A204.1 (cell line): ENCODE measurements around the gene LRRTM2.

ENCODE experiments used
- FAIRE-seq: peaks from 2 replicates; lab custom pipeline; 2012; peaks lifted over from hg19 to GRCh38; lab: Jason Lieb, UNC

LRRTM2 gene

DNA sequence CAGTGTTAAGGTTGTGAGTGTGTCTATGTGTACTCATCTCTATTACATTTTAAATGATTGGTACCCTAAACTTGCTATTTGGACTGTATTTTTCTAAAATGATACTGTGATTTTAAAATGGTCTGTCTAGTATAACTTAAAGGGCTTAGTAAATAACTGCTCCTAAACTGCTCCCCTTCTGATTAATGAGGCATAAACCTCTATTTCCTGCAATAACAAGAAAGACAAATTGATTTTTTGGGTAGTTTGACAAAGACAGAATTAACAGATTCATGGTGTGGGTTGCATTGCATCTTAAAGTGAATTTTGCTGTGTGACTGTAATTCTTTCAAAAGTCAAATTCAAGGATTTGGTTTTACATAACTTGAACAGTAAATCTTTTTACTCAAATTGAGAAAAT, 8.1 kb upstream of the LRRTM2 start:
- FAIRE-seq = no peak

DNA sequence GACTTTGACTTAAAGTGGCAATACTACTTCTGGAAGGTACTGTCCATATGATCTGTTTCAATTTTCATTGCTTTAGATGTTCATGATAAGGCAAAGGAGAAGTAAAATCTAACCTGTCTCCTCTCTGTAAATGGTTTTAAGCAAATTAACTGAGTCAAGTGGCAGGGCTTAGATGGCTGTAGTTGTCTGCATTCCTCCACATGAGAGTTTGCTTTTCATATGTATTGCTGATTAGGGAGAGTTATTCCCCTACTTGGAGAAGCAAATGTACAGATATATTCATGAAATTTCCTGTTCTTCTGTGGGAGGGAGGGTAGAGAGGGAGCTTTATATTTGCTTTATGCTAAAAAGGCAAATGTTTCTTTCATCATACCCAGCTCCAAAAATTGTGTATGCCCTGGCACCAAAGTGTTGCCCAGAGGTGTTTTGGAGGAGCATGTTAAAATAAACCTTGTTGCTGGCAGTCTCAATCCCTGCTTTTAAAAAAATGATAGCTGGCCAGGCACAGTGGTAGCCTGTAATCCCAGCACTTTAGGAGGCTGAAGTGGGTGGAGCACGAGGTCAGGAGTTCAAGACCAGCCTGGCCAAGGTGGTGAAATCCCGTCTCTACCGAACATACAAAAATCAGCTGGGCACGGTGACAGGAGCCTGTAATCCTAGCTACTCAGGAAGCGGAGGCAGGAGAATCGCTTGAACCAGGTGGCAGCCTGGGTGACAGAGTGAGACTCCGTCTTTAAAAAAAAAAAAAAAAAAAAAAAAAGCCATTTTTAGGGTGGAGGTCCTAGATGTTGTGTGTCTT, 3.5 kb upstream of the LRRTM2 start:
- FAIRE-seq = no peak

DNA sequence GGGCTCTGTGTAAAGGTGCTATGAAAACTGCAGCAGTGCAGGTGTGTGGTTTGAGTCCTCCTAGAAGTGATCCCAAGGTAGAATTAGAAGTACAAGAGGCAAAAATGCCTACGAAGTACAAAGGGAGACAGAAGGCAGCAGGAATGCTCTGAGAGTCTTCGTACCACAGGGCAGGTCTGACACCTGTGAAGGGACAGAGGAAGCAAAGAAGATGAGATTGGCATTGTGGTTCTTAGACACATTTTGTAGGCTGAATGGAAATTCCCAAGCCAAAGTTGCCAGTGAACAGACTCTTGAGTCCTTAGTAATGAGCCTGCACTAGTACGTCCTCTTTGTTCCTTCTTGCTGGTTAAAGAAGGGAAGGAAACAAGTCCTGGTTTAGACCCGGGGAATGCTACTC, 1.7 kb upstream of the LRRTM2 start:
- no peak for FAIRE-seq

DNA sequence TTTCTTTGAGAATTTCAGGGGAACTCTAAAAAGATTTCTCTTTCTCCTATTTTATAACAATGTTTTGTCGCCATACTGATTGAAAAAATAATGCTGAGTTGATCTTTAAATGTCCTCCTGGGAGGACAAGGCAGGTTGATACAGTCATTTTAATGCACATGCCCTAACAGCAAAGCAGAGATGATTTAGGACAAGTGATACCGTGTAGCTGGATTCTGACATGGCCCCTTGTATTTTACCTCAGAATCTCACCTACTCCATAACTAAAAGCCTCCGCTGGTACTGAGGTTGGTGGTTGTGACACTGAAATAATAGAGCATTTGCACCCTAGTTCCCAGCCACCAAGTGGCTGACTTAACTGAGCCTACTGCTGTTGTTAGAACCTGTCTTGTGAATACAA, 811 bp upstream of the LRRTM2 start:
- FAIRE-seq = no peak

DNA sequence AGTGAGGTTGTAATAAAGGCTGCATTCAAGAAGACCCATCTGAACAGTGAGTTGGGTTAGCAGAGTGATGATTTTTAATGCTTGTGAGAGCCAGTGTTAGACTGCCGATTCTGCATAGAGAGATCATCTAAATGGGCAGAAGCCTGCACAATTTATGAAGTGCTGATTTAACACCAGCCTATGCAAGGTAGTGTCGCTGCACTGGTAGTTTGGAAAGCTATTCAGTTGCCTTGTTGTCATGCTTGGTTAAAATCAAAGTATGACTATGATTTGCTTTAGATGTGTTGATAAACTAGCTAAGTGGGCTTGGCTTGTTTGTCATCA, 379 bp upstream of the LRRTM2 start:
- no peak for FAIRE-seq

DNA sequence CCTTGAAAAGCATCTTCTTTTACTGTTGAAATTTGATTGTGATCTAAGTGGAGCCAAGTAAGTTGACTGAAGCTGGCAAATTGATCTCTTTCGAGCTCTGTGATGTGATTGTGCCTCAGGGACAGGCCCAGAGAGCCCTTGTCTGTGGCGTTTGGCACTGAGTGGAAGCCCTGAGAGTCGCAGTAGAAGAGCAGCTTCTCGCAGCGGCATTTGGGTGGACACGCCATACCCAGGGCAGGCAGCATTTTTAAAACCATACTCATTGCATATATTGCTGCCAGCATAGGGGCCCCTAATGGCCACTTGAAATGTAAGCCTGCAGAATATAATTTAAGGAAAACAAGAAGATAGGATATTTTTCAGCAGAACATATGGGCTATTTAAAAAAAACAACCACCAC, 894 bp downstream of the LRRTM2 start:
- no peak for FAIRE-seq

DNA sequence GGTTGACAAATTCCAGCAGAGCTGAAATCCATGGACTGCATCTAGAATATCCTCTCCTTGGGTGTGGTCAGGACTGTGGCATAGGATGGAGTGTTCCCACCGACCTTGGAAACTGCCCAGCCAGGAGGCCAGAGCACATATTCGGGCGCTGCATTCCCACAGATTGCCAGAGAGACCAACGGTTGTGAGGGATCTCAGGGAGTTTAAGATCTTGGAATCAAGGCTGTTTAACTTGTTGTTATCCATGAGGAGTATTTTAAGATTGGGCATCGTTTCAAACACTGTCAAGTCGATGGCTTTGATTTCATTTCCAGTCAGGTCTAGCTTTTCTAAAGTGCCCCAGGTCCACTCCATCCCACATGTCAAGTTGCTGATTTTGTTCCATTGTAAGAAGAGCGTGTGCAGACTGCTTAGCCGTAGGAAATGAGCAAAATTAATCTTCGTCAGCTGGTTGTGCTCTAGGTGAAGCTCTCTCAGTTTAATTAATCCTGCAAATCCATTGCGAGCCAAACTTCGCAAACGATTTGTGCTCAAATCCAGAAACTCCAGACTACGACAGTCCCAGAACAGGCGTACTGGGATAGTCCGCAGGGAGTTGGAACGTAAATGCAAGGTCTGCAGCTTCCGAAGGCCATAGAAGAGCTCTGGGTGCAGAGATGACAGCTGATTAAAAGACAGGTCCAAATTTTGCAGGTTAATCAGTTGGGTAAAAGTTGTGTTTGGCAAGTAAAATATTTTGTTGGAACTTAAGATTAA, 1.5 kb downstream of the LRRTM2 start:
- no peak for FAIRE-seq

DNA sequence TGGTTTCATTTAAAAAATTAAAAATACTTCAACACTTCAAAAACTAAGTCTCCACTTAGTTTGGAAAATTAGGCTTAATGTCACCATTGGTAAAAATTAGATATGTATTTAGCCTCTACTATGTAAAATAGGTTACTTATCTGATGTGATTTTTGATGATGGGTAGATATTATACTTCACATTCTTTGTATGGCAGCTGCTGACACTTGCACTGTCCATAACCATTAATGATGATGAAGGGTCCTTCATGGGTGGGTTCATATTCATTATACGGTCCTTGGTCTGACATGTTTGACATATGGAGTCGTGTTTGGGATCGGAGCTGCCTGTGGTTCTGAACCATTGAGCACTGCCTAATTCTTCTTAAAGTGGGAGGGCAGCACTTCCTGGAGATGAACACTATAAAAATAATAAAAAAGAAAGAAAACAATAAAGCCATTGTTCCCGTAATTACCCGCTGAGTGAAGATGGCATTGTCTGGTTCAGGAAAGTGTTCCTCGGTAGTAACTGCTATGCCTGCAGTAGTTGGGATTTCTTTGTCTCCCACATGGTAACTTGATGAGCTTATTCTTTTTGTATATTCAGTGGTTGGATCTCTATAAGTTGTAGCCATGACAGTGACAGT, 2.2 kb downstream of the LRRTM2 start:
- no peak for FAIRE-seq

DNA sequence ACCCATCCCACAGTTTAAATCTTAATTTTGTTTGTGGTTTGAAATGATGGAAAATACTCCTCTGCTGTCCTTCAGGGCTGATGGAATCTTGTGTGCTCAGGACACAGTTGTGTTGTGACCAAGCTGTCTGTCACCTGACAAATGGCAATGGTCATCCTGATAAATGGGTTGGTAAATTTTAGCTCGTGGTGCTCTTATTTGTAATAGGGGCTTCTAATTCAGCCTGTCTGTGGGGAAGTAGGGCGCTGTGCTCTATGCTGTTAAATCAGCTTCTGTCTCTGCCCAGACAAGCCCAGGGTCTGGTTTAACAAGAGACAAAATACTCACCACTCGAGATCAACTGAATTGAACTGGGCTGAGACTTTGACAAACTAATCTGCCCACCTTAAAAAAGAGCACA, 4.5 kb downstream of the LRRTM2 start:
- no peak for FAIRE-seq

DNA sequence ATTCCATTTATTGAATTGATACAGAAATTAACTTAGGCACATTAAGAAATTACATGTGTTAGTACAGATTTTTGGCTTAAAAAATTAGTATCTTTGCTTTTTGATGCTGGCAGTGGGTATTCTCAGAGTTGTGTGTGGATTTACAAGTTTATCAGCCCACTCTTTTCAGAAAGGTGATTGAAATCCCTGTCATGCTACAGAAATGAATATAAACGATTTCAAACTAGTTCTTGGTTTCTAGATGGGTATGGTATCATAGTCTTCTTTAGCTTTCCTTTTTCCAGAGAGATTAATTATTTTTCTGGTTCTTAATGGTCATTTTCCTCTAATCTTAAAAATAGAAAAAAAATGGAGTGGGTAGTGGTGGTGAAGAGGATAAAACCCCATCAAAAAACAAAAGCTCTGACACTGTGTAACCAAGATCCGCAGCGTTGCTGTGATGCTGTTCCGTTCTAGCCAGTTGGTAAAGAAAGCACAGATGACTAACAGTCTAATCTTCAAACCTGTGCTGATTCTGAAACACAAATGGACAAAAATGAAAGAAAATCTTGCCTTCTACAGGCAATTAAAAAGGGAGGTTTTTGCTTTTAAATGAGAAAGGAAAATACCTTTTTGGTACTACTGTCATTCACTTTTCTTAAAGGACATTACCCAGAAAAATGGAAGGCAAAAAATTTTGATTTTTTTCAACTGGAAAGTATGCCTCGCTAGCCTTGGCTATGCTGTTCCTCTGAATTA, 5.2 kb downstream of the LRRTM2 start:
- no peak for FAIRE-seq

DNA sequence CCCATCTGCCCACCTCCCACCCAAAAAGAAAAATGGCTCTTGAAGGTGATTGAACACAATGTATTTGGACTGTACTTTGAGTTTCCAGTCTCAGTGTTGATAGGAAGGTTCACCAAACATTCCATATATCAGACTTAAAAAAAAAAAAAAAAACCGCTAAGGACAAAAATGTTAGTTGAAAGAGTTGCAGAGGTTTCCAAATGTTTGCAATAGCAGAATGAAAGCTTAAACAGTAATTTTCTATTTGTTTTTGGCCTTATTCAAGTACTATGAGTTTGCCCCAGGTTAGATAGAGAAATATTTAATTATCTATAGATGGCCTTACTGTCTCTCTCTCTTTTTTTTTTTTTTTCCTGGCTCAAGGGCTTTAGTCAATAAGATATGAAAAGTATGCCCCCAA, 6.1 kb downstream of the LRRTM2 start:
- FAIRE-seq = no peak

DNA sequence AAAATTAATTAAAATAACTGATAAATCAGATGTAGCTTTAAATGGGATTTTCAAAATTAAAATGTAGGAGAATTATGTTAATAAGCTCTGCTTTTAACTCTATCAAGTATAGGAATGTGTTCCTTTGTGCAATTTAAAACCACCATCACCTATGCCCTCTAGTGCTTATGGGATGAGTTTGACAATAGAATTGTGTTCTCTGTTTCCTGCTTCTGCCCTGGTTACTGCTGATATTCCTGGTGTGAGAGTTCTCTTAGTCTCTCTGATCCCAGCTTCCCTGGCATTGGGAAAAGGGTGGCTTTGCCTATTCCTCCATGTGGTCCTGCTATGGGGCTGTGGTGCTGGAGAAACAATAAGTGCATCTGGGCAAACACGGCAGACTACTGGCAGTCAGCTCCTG, 8.1 kb downstream of the LRRTM2 start:
- no peak for FAIRE-seq

DNA sequence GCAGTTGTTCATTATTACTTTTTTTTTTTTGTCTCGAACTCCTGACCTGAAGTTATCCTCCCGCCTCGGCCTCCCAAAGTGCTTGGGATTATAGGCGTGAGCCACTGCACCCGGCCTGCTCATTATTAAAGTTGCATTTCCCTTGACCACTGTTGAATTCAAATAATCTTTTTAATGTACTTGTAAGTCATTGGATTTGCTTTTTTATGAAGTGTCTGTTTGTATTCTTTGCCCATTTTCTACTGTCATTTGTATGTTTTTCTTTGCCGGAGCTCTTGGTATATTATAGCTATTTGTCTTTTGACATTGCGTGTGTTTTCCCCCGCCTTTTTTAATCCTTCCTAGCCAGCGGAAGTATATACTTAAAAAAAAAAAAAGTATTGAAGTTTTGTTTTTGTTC, 22.0 kb downstream of the LRRTM2 start:
- no peak for FAIRE-seq

DNA sequence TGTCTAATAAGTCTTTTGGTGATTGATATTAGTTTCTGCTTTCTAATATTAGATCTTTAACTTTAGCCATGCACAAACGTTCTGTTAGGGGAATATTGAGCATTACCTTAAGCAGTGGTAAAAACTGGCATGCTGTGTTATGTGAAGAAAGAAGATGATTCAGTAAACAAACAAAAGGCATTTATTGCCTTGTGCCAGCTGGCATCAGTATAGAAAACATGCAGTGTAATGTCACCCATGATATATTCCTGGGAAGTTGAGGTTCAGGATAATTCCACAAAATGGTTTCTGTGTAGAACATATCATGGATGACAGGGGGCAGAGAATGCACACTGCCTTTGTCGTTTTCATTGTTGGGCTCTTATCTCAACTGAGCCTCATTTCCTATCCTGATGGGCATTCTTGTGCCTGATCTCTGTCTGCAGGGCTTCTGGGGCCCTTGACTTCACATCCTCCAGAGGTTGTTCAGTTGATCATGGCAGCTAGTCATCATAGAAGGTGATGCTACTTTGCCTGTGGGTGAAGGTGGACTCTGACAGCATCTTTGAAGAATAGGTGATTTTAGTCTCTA, 24.2 kb downstream of the LRRTM2 start:
- no peak for FAIRE-seq

DNA sequence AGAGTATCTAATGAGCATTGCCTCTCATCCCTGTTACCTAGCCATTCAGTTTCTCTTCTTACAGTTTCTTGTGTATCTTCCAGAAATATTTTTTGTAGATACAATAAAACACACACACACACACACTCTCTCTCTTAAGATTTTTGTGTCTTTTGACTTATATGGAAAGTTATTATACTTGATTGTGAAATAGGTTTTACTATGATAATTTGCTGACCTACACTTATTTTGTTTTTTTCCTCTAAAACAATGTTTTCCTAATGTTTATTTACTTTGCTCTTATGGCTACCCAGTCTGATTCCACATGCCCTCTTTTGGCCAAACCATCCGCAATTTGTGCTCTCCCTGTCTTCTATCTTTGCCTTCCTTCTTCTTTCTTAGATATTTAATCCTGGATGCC, 25.3 kb downstream of the LRRTM2 start:
- FAIRE-seq = no peak

DNA sequence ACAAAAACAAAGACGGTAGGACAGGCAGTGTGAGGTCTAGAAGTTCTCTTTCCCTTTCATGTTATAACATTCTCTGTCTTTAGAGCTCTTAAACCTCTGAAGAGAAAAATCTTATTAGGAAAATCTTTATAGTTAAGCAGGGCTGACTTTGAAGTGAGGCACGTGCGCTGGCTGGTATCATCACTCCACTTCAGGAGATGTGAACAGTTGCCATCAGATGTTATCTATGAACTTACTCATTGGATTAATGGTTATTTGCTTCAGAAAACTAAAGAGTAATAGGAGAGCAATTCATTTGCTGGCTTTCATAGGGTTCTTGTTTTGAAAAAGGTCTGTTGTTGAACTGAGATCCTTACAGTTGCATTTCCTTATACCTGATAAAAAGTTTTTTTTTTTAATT, 25.7 kb downstream of the LRRTM2 start:
- no peak for FAIRE-seq

DNA sequence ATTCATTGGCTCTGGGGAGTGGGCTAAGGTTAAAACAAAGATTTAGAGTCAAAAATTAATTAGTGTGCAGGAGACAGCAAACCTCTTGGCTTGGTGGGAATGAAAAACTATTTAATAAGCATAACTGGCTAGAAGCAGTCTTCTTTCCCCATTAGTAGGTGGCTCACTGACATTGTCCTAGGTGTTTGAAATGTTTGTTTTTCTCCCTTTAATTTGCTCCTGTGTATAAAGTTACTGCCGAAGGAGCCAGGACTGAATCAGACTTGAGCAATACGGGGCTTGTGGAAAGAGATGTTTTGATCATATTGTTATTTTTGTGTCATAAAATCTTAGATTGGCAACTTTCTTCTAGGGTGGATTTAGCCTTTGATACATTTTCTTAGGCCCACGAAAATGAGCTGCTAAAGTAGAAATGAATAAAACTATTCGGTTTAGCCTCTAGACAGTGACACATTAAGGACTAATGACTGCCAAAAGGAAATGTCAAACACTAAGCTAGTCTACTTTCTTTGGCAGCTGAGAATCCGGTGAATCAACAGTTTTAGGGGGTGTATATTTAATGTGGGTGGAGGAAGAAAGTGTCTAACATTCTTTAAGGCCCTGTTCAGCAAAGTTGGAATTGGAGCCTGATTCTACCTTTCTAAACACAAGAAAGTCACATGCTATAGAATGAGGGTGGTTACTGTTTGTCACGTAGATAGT, 30.2 kb downstream of the LRRTM2 start:
- no peak for FAIRE-seq

DNA sequence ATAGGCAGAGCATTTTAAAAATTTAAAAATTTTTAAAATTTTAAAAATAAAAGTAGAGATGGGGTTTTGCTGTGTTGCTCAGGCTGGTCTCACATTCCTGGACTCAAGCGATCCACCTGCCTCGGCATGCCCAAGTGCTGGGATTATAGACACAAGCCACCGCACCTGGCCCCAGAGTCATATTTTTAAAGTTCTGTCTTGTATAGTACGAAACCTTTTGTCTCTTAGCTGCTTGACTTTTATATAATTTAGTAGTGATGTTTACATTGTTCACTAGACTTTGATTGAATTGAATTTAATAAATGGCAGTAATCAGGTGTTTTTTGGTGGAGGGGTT, 31.0 kb downstream of the LRRTM2 start:
- no peak for FAIRE-seq

DNA sequence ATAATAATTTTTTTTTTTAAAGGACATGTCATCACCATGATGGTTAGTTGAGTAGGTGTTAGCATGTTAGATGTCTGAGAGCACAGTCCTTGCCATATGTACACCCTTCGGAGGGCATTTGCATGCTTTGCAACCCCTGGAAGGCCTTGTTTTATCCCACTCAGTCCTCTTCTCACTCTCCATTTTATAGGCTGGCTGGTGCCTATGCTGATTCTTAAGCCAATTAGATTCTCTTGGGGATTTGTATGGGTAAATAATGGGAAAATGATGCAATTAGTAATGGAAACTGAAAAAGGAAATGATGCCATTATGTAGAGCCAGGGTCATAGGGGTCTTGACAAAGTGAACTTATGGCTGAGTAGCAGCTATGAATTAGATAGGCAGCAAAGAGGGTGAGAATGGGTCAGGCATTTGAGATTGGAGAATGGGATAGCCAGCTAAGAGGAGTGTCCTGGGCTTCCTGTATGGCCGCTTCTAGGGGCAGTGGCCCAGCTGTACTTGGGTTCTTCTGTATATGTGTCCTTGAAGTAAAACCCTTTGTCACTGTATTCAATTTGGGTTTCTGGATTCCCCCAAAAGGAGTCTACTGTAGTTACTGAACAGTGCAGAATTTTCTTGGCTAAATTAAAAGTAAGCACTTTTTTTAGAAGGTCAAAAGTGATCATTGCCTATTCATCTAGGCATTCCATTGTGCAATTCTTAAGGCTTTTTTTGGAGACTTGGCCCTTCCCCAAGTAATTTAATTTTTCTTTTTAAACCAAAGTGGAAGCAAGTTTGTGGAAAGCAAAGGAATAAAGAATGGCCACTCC, 31.6 kb downstream of the LRRTM2 start:
- FAIRE-seq = no peak

DNA sequence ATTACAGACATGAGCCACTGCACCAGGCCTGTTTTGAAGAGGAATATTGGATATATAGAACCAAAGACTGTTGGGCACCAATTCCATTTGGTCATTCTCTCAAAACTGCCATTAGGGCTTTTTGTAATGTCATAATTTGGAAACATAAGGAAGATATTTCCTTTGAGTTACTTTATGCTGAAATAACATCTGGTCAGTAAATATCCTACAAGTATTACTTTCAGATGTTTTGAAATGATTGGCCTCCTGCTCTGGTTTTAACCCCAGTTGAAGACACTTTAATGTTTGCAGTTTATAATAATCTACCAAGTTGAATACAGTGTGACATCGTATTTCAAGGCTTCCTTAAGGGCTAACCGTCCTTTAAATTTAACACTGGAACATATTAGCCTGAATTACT, 33.6 kb downstream of the LRRTM2 start:
- no peak for FAIRE-seq

DNA sequence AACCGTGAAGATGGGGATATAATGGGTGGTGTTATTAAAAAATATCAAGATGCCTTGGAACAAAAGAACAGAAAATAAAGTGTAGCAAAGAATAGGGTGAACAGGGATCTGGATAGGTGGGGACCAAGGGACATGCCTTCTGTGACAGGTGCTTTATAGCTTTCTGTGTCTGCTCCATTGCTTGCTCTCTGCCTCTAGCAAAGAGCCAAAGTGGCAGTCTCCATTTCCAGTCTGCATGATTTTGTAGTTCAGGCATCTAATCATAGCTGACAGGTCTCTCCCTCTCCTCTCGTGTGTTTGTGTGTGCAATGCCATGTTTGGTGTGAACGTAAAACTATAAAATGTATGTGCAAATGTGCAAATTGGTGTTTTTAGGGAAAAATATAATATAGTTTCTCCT, 35.0 kb downstream of the LRRTM2 start:
- no peak for FAIRE-seq
